Upper lobe of right lung (tissue), 1 donor: ENCODE data around the gene NTF3. TPM values are rescaled to one million over a fixed set of nuclear protein-coding genes. Genes with fewer than 3 reads are reported as not detected.

Experiments used
- ATAC-seq: fragments of 200-7000 bp; cut with Tn5 transposase; one replicate; pipeline ENCODE4 v1.9.1; 2020; ENCODE audit warnings: mild to moderate bottlenecking, moderate library complexity
- DNase-seq: peaks from one replicate; pipeline ENCODE4 v3.0.0-alpha.2; 2020
- H3K27ac ChIP-seq: fragments of 200-600 bp; one replicate; pipeline ENCODE4 v1.8.0; 2022
- H3K27me3 ChIP-seq: fragments of 200-600 bp; one replicate; pipeline ENCODE4 v1.8.0; 2022; ENCODE audit warnings: mild to moderate bottlenecking
- H3K36me3 ChIP-seq: fragments of 200-600 bp; one replicate; pipeline ENCODE4 v1.8.0; 2022
- H3K4me1 ChIP-seq: fragments of 200-600 bp; one replicate; pipeline ENCODE4 v1.8.0; 2022
- H3K4me3 ChIP-seq: fragments of 200-600 bp; one replicate; pipeline ENCODE4 v1.8.0; 2022; ENCODE audit warnings: mild to moderate bottlenecking
- H3K9me3 ChIP-seq: fragments of 200-600 bp; one replicate; pipeline ENCODE4 v1.8.0; 2022
- CTCF ChIP-seq: fragments of 200-600 bp; IDR thresholded peaks from one replicate; pipeline ENCODE4 v1.8.0; 2022; ENCODE audit warnings: antibody characterized with exemption
- intact Hi-C: fragments of 100-400 bp; cut with DNase I; formaldehyde crosslinking; loops from one replicate; pipeline ENCODE4 v1.11.0; 2022
- total RNA-seq: library from RNA; stranded (reverse); fragmentation: NEBNext Ultra II Directional; extraction: Animal tissue kit (Norgen Biotek cat#: 25700); gene quantifications from one replicate; pipeline ENCODE4 v1.2.1, GENCODE V29; 2021
- donor health status: DM: no; HTN: yes; CAD: no; lungs with severe emphysema.

NTF3 gene
- total RNA-seq, 1 donor from 2014 or later: 0.93 TPM

GRCh38 chr12:5492562-5492961 lies 60.7 kb downstream of the NTF3 start:
- no peak for TF ChIP-seq CTCF
- Histone ChIP-seq H3K27me3 (no peaks in the 10 kb centered on the region), H3K36me3 (no peaks in the 10 kb centered on the region), H3K4me3 (no peak overlapping the region), H3K27ac (no peak overlapping the region), H3K4me1 (no peaks in the 10 kb centered on the region), H3K9me3 (no peaks in the 10 kb centered on the region)
- intact Hi-C loops: no loop called here
- no peak for DNase-seq
- ATAC-seq: no peak

- H3K4me1 ChIP-seq: no peaks in the 10 kb centered on the region
- H3K27ac ChIP-seq: no peak overlapping the region
- DNase-seq (no peak), ATAC-seq (no peak)
- no peaks in the 10 kb centered on the region for H3K9me3 ChIP-seq
- intact Hi-C loops: no loop called here
- no peaks in the 10 kb centered on the region for H3K36me3 ChIP-seq
- H3K27me3 ChIP-seq: no peaks in the 10 kb centered on the region
- TF ChIP-seq CTCF: no peak
- H3K4me3 ChIP-seq: no peak overlapping the region
These were observed 61.1 kb downstream of the NTF3 start for GRCh38 chr12:5493018-5493417.

- intact Hi-C loops: no loop called here
These were observed 62.4 kb downstream of the NTF3 start for GRCh38 chr12:5494343-5494742.

GRCh38 chr12:5497329-5498053 lies 65.6 kb downstream of the NTF3 start:
- Histone ChIP-seq H3K4me1 (no peaks in the 10 kb centered on the region), H3K4me3 (no peak overlapping the region), H3K27ac (no peak overlapping the region), H3K27me3 (no peaks in the 10 kb centered on the region), H3K9me3 (no peaks in the 10 kb centered on the region), H3K36me3 (no peaks in the 10 kb centered on the region)
- intact Hi-C loops: no loop called here
- ATAC-seq (no peak), DNase-seq (no peak)
- no peak for TF ChIP-seq CTCF

More at GRCh38 chr12:5494343-5494742, 62.4 kb downstream of the NTF3 start:
- Histone ChIP-seq H3K27ac (no peak overlapping the region), H3K4me1 (no peaks in the 10 kb centered on the region), H3K9me3 (no peaks in the 10 kb centered on the region), H3K4me3 (no peak overlapping the region), H3K27me3 (no peaks in the 10 kb centered on the region), H3K36me3 (no peaks in the 10 kb centered on the region)
- DNase-seq: no peak
- TF ChIP-seq CTCF: no peak
- no peak for ATAC-seq

- Histone ChIP-seq H3K4me3 (no peak overlapping the region), H3K36me3 (no peaks in the 10 kb centered on the region), H3K4me1 (no peaks in the 10 kb centered on the region), H3K9me3 (no peaks in the 10 kb centered on the region), H3K27ac (no peak overlapping the region), H3K27me3 (no peaks in the 10 kb centered on the region)
- ATAC-seq (no peak), DNase-seq (no peak)
- intact Hi-C loops: no loop called here
- no peak for TF ChIP-seq CTCF
These were observed 66.2 kb downstream of the NTF3 start for GRCh38 chr12:5498076-5498475.

GRCh38 chr12:5498806-5499205 lies 66.9 kb downstream of the NTF3 start:
- H3K36me3 ChIP-seq: no peaks in the 10 kb centered on the region
- no peaks in the 10 kb centered on the region for H3K9me3 ChIP-seq
- DNase-seq: no peak
- ATAC-seq: no peak
- intact Hi-C loops: no loop called here
- H3K27ac ChIP-seq: no peak overlapping the region
- TF ChIP-seq CTCF: no peak
- no peak overlapping the region for H3K4me3 ChIP-seq
- no peaks in the 10 kb centered on the region for H3K27me3 ChIP-seq
- H3K4me1 ChIP-seq: no peaks in the 10 kb centered on the region
